GM18505 (cell line): ENCODE data around the gene PAIP1.

ENCODE experiments used
- ATAC-seq: cut with Tn5 transposase; IDR thresholded peaks from one replicate; pipeline ENCODE4 v1.9.1; 2021; ENCODE audit not compliant: unreplicated experiment
- POLR2A ChIP-seq: IDR thresholded peaks from 4 replicates; pipeline ENCODE4 v1.6.1; 2011; ENCODE audit warnings: borderline replicate concordance; ENCODE audit not compliant: insufficient read depth, insufficient read length; ENCODE audit errors: extremely low read depth

The PAIP1 gene

GRCh38 chr5:43482490-43483297, 74.2 kb downstream of the PAIP1 start:
- no peak for TF ChIP-seq POLR2A
- ATAC-seq = no peak
